ENCODE results near the gene SLC38A3. TPM values are rescaled to one million over a fixed set of nuclear protein-coding genes. Genes with fewer than 3 reads are reported as not detected.

The SLC38A3 gene
- total RNA-seq, 4 donors from 2014 or later: not detected

GRCh38 chr3:50160561-50160983 is 44.5 kb upstream of the SLC38A3 start:
- no peak for TF ChIP-seq CTCF (IDR thresholded peaks at IDR 0.05; ENCODE audit: low read depth)

GRCh38 chr3:50161320-50161719 is 43.8 kb upstream of the SLC38A3 start:
- no peak for TF ChIP-seq CTCF (IDR thresholded peaks at IDR 0.05; ENCODE audit: low read depth)

GRCh38 chr3:50162034-50162883 is 42.8 kb upstream of the SLC38A3 start:
- TF ChIP-seq CTCF (IDR thresholded peaks at IDR 0.05; ENCODE audit: low read depth): no peak

- no peak for TF ChIP-seq CTCF (IDR thresholded peaks at IDR 0.05; ENCODE audit: low read depth)
These were observed 41.3 kb upstream of the SLC38A3 start for GRCh38 chr3:50163572-50164455.

GRCh38 chr3:50164481-50164880 is 40.6 kb upstream of the SLC38A3 start:
- no peak for TF ChIP-seq CTCF (IDR thresholded peaks at IDR 0.05; ENCODE audit: low read depth)

- TF ChIP-seq CTCF (IDR thresholded peaks at IDR 0.05; ENCODE audit: low read depth): no peak
These were observed 39.8 kb upstream of the SLC38A3 start for GRCh38 chr3:50164984-50165909.

Data from subcutaneous adipose tissue (tissue), 4 donors.